Testis (tissue), 2 donors: ENCODE data around the gene KLHL22.

ENCODE experiments used
- CTCF ChIP-seq, 3 experiments: fragments of 450-650 bp in 2 of 3; fragments of 200-600 bp in 1 of 3; sonication (generic) in 1 of 3; IDR thresholded peaks; one replicate each; pipeline ENCODE4 v1.5.1; 2016 to 2019; ENCODE audit warnings: antibody characterized with exemption in 3 of 3, mild to moderate bottlenecking in 2 of 3, moderate library complexity in 1 of 3
- POLR2A ChIP-seq: fragments of 450-650 bp; IDR thresholded peaks from one replicate; pipeline ENCODE4 v1.6.1; 2017; ENCODE audit warnings: antibody characterized with exemption, mild to moderate bottlenecking, moderate library complexity

GRCh38 chr22:20497426-20497825, 1.8 kb upstream of the KLHL22 start:
- TF ChIP-seq CTCF (IDR thresholded peaks at IDR 0.05) (no peak), POLR2A (no peak)
